Mesenchymal stem cell (in vitro differentiated cells and primary cell): Measurements from ENCODE around the gene ZBED3.
A peak's percentile ranks its signal among the peaks of the same experiment; 100 is the strongest.

Experiments
- small RNA-seq: library from polyadenylated mRNA; stranded (forward); fragments of <200 nt; extraction: miRNeasy Mini kit (QIAGEN cat#:217004); gene quantifications from one replicate; pipeline ENCODE3, GENCODE V24; 2013; ENCODE audit warnings: low read depth

ZBED3 gene

Small RNA genes within 50 kb of the gene (small RNA-seq; reads per million reads assigned to genes)
- 7.8 reads per million, percentile 72 among the genes with 10 or more reads in this experiment for gene SNORA47
